GM20431 (cell line): ENCODE data around the gene PALB2.

Source experiments
- in situ Hi-C: fragments of 300-500 bp; cut with MseI, MboI; formaldehyde crosslinking; loops from one replicate; pipeline ENCODE4 v1.15.0; 2020; ENCODE audit warnings: low sequenced_read_pairs; ENCODE audit not compliant: unreplicated experiment

PALB2 gene

DNA sequence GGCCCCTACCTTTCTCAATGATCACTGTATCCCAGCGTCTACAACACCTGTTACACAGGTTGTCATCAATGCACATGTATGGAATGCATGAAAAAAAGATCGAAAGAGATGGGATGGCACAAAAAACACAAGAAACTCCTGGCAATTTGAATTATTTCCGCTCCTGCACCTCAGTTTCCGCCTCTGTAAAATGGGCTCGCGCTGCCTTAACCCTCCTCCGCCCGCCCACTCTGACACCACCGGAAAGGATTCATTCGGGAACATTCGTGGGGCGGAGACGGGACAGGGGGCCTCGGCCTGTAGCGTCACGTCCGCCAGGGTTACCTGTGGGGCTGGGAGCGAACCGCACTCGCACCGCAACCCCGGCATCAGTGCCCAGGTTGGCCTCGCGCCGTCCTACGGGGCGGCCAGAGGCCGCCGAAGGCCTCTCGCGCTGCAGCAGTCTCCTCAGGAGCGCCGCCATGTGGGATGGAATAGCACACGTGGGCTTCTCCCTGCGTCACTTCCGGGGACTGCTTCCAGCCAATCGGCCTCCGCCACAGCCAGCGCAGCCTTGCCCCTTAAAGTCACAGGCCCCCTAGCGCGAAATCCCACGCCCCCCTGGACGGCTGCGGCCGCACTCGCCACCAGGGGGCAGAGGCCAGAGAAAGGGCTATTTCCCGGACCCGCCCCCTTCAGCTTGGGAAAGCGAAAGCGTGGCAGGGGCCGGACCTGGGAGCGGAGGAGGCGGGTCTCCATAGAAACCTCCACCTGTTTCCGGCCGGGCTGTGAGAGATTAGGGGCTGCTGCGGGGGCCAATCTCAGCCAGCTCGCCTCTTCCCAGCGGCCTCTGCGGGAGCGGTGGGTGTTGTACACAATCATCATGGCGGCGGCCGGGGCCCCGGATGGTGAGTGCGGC, 84.0 kb downstream of the PALB2 start, which contains the start of the genes EARS2 and UBFD1:
Gene EARS2 (minus strand): TSS at position 470 of the 898 bp plus-strand sequence. CDS start 7 bp downstream, at position 463.
Gene UBFD1 (plus strand): TSS at position 847 of the 898 bp plus-strand sequence. CDS start 16 bp downstream, at position 863.
- in situ Hi-C loops = no loop called here

DNA sequence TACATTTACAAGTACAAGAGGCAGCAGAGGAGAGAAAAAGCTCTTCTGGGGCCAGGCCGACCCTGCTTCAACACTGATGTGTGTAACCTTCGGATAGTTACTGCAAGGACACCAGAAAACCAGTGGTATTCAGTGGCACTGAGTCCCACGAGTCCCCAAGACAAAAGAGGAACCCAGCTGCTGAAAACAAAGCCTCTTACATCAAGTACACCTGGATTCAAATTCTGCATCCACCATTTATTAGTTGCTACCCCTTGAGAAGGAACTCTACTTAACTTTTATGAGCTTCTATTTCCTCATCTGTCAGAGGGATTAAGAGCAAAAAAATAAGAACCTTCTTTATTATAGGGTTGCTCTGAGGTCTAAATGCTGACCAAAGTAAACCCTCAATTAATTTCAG, 86.6 kb downstream of the PALB2 start:
- in situ Hi-C loops = no loop called here
